GM18505 (cell line): ENCODE data around the gene ABCD3.

ENCODE experiments used
- ATAC-seq: cut with Tn5 transposase; IDR thresholded peaks from one replicate; pipeline ENCODE4 v1.9.1; 2021; ENCODE audit not compliant: unreplicated experiment
- POLR2A ChIP-seq: IDR thresholded peaks from 4 replicates; pipeline ENCODE4 v1.6.1; 2011; ENCODE audit warnings: borderline replicate concordance; ENCODE audit not compliant: insufficient read depth, insufficient read length; ENCODE audit errors: extremely low read depth

The ABCD3 gene

DNA sequence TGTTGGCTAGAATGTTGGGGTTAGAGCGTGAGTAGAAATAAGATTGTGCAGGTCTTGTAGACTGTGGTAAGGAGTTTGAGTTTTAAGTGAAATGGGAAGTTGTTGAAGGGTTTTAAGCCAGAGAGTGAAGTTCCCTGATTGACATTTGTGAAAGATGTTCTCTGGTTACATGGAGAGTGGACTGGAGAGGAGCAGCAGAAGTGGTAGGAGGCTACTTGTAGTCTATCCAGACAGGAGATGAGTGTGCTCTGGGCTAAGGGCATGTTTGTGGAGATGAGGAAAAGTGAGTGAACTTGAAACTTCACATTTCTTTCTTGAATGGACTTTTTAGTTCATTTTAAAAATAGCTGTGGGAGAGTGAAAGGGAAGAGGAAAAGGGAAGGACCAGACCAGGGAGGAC is 86.4 kb downstream of the ABCD3 start:
- ATAC-seq: no peak
- no peak for TF ChIP-seq POLR2A

- ATAC-seq: no peak
- TF ChIP-seq POLR2A: no peak
Measured at GRCh38 chr1:94512816-94513215, 94.6 kb downstream of the ABCD3 start.

DNA sequence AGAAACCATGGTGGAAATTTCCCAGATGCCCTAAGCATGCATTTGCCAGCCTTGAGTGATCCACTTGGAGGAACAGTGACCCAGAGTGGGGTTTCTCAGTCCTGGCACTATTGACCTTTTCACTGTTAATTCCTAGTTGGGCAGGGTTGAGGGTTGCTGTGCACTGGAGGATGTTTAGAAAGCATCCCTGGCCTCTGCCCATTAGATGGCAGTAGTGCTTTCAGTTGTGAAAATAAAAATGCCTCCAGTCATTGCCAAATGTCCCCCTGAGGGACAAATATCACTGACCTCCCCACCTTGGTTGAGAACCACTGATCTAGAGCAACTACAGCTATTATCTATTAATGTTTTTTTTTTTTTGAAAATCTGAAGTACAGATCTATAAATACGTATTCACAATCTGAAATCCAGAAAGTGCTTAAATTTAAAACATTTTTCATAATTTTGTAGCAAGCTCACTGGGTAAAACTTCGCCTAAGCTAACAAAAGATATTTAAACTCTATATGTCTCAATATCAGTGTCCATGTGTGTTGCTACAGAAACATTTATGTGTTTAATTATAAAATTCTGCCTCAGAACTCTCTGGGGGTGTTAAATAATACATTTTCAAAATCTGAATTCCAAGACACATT is 96.0 kb downstream of the ABCD3 start:
- TF ChIP-seq POLR2A: no peak
- no peak for ATAC-seq

DNA sequence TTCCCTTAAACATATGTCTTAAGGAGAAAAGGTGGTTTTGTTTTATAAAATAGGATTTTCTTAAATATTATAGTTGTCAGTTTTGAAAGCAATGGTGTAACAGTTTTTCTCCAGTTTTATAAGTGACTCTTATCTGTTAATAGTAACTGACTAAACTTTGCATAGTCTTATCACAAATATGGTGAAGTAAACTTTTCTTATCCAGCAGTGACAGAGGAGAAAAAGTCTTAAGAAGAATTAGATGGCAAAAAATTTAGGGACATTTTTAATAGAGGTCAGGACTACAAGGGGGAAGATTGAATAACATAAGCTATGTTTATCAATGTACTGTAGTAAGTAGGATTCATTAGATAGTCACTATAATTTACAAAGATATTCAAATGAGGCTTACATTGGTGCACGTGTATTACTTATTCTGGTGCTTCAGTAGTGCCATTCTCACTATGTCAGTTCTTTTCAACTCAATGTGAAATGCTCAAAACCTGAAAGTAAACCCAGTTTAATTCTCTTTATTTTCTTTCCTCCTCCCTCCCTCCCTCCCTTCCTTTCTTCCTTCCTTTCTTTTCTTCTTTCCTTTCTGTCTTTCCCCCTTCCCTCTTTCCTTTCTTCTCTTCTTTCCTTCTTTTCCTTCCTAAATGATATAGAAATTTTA is 97.2 kb downstream of the ABCD3 start:
- ATAC-seq: no peak
- no peak for TF ChIP-seq POLR2A

GRCh38 chr1:94519351-94519750 is 101.2 kb downstream of the ABCD3 start:
- no peak for TF ChIP-seq POLR2A
- ATAC-seq: no peak

- no peak for ATAC-seq
- TF ChIP-seq POLR2A: no peak
Measured at GRCh38 chr1:94522304-94522703, 104.1 kb downstream of the ABCD3 start.

DNA sequence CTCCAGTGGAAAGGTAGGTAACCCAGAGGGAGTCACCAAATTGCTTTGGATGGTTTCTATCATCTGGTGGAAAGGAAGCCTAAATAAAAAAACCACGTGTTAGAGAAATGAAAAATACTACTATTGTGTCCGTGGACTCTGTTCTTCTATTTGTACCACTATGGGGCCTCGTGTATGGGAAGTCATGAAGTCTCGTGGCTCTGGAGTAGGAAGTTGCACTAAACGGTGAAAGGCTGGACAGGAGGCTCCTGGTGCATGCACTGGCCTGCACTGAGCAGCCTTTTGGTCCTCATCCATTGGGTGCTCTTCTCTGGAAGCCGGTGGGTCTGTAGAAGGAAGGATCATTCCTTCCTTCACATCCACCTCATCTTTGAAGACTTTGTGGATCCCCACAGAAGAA is 106.3 kb downstream of the ABCD3 start:
- ATAC-seq: no peak
- no peak for TF ChIP-seq POLR2A

- no peak for ATAC-seq
- TF ChIP-seq POLR2A: no peak
Measured at GRCh38 chr1:94526152-94526980, 108.2 kb downstream of the ABCD3 start.

DNA sequence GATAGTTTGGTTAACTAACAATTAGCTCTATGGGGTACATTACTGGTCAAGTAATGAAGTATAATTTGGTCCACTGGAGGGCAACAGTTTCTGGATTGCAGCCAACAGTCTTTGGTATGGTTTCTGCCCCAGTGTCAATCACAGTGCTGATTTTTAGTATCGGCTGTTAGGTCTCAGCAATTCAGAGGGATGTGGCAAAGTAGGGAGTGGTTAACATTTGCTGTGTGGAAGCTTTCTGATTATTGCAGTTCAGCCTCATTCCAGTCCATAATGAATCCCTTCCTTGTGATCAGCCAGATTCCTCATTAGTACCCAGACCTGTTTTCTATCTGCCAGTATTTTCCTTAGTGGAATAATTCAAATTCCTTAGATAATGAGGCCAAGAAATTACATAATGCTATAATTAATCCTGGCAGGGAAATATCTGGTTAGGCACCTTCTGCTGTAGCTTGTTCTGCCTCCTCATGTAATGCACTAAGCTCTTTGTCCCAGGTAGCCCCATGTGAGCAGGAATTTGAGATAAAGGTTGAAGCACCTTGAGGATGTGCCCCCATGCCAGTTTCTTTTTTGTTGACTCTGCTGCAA is 109.3 kb downstream of the ABCD3 start:
- ATAC-seq: no peak
- no peak for TF ChIP-seq POLR2A

DNA sequence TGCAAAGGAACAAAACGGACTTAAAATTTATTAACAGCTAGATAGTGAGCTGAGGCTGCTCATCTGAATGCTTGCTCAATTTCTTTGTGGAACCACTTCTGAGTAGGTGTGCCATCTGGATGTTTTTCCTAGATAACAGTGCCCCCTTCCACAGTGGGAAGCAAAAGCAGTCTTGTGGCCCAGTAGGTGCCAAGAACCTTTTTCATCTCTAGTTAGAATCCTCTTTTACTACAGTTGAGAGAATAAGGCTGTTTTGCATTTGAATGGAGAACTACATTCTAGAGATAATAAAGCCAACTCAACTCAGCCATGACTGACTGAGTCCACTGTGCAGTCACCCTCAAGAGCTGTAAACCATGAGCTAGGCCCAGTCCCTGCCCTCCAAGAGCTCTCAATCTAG is 110.1 kb downstream of the ABCD3 start:
- no peak for ATAC-seq
- TF ChIP-seq POLR2A: no peak

DNA sequence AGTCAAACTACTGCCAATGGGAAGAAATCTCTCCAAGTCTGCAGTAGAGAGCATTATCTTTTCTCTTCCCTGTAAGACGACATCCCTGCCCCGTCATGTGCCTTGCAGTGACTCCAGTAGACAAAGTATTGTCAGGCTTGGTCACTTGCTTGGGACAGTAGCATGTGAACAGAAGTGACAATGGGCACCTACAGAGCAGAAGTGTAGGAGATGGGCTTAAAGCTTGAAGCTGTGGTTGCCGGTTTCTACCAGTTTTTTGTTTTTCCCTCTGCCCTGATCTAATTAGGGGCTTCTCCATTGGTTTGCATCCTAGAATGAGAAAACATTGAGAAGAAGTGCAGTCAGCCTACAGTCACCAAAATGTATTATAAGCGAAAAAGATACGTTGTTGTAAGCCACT is 110.6 kb downstream of the ABCD3 start:
- no peak for TF ChIP-seq POLR2A
- ATAC-seq: no peak

DNA sequence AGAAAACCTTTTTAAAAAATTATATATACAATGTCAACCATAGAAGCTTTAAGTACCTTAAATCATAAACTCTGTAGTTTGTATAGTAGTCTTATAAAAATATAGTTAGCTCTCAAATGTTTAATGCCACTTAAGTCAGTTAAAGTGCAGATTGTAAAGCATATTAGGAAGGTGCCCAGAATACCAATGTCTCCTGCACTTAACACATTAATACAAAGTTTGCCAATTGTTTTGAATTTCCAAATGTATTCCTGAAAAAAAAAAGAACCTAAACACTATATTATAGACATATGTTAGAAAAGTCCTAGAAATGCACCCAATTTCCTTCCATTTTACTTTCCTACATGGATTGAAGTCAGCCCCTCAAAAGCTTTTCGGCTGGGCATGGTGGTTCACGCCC is 111.2 kb downstream of the ABCD3 start:
- no peak for TF ChIP-seq POLR2A
- no peak for ATAC-seq

- TF ChIP-seq POLR2A: no peak
- ATAC-seq: no peak
Measured at GRCh38 chr1:94530373-94530878, 112.2 kb downstream of the ABCD3 start.
